ENCODE results near the gene APCDD1L.
"Not testable (repeated sequence)": the region's sequence is repeated elsewhere in the genome, so short reads cannot be mapped to it uniquely, and the experiment has no call there.

APCDD1L gene

GRCh38 chr20:58519940-58520712 is 4.9 kb upstream of the APCDD1L start:
- H3K4me3 ChIP-seq (ENCODE audit: low read length), result no peak overlapping the region
- H3K27ac ChIP-seq (ENCODE audit: low read depth, low read length), result no peak overlapping the region
- no peaks in the 10 kb centered on the region for H3K4me1 ChIP-seq (ENCODE audit: control insufficient read depth, insufficient read depth, low read length)
- no peaks in the 10 kb centered on the region for H3K36me3 ChIP-seq (ENCODE audit: control insufficient read depth, insufficient read depth, low read length)
- H3K9ac ChIP-seq (ENCODE audit: low read length), result no peak overlapping the region
- no peaks in the 10 kb centered on the region for H3K27me3 ChIP-seq (ENCODE audit: control insufficient read depth, insufficient read depth, low read length)

GRCh38 chr20:58518896-58519593 is 3.8 kb upstream of the APCDD1L start:
- H3K9ac ChIP-seq (ENCODE audit: low read length), result no peak overlapping the region
- peaks cover 1% of the 10 kb centered on the region for H3K27me3 ChIP-seq (ENCODE audit: control insufficient read depth, insufficient read depth, low read length)
- H3K4me3 ChIP-seq (ENCODE audit: low read length), result no peak overlapping the region
- no peaks in the 10 kb centered on the region for H3K36me3 ChIP-seq (ENCODE audit: control insufficient read depth, insufficient read depth, low read length)
- no peaks in the 10 kb centered on the region for H3K4me1 ChIP-seq (ENCODE audit: control insufficient read depth, insufficient read depth, low read length)
- H3K27ac ChIP-seq (ENCODE audit: low read depth, low read length), result no peak overlapping the region

- no peak overlapping the region for H3K9ac ChIP-seq (ENCODE audit: low read length)
- H3K27me3 ChIP-seq (ENCODE audit: control insufficient read depth, insufficient read depth, low read length), result peaks cover 4% of the 10 kb centered on the region
- no peak overlapping the region for H3K27ac ChIP-seq (ENCODE audit: low read depth, low read length)
- H3K36me3 ChIP-seq (ENCODE audit: control insufficient read depth, insufficient read depth, low read length), result no peaks in the 10 kb centered on the region
- no peaks in the 10 kb centered on the region for H3K4me1 ChIP-seq (ENCODE audit: control insufficient read depth, insufficient read depth, low read length)
- H3K4me3 ChIP-seq (ENCODE audit: low read length), result no peak overlapping the region
Measured at GRCh38 chr20:58518387-58518786, 3.2 kb upstream of the APCDD1L start.

- H3K4me1 ChIP-seq (ENCODE audit: control insufficient read depth, insufficient read depth, low read length), result no peaks in the 10 kb centered on the region
Measured at GRCh38 chr20:58514321-58515232, 622 bp downstream of the APCDD1L start.

GRCh38 chr20:58513580-58514285 is 1.5 kb downstream of the APCDD1L start:
- H3K9ac ChIP-seq (ENCODE audit: low read length), result no peak overlapping the region
- H3K27me3 ChIP-seq (ENCODE audit: control insufficient read depth, insufficient read depth, low read length), result peaks cover 4% of the 10 kb centered on the region
- no peak overlapping the region for H3K4me3 ChIP-seq (ENCODE audit: low read length)
- H3K27ac ChIP-seq (ENCODE audit: low read depth, low read length), result no peak overlapping the region
- H3K4me1 ChIP-seq (ENCODE audit: control insufficient read depth, insufficient read depth, low read length), result no peaks in the 10 kb centered on the region
- no peaks in the 10 kb centered on the region for H3K36me3 ChIP-seq (ENCODE audit: control insufficient read depth, insufficient read depth, low read length)

More at GRCh38 chr20:58514321-58515232, 622 bp downstream of the APCDD1L start:
- H3K27ac ChIP-seq (ENCODE audit: low read depth, low read length), result no peak overlapping the region
- H3K9ac ChIP-seq (ENCODE audit: low read length), result no peak overlapping the region
- no peaks in the 10 kb centered on the region for H3K36me3 ChIP-seq (ENCODE audit: control insufficient read depth, insufficient read depth, low read length)
- H3K4me3 ChIP-seq (ENCODE audit: low read length), result peak overlapping the region; percentile 51
- H3K27me3 ChIP-seq (ENCODE audit: control insufficient read depth, insufficient read depth, low read length), result peaks cover 4% of the 10 kb centered on the region

GRCh38 chr20:58512808-58513552 is 2.2 kb downstream of the APCDD1L start:
- no peak overlapping the region for H3K27ac ChIP-seq (ENCODE audit: low read depth, low read length)
- H3K9ac ChIP-seq (ENCODE audit: low read length), result no peak overlapping the region
- no peaks in the 10 kb centered on the region for H3K4me1 ChIP-seq (ENCODE audit: control insufficient read depth, insufficient read depth, low read length)
- peaks cover 4% of the 10 kb centered on the region for H3K27me3 ChIP-seq (ENCODE audit: control insufficient read depth, insufficient read depth, low read length)
- no peak overlapping the region for H3K4me3 ChIP-seq (ENCODE audit: low read length)
- H3K36me3 ChIP-seq (ENCODE audit: control insufficient read depth, insufficient read depth, low read length), result no peaks in the 10 kb centered on the region

- peaks cover 4% of the 10 kb centered on the region for H3K27me3 ChIP-seq (ENCODE audit: control insufficient read depth, insufficient read depth, low read length)
- no peaks in the 10 kb centered on the region for H3K4me1 ChIP-seq (ENCODE audit: control insufficient read depth, insufficient read depth, low read length)
- H3K36me3 ChIP-seq (ENCODE audit: control insufficient read depth, insufficient read depth, low read length), result no peaks in the 10 kb centered on the region
- no peak overlapping the region for H3K27ac ChIP-seq (ENCODE audit: low read depth, low read length)
- no peak overlapping the region for H3K4me3 ChIP-seq (ENCODE audit: low read length)
- no peak overlapping the region for H3K9ac ChIP-seq (ENCODE audit: low read length)
Measured at GRCh38 chr20:58511861-58512260, 3.3 kb downstream of the APCDD1L start.

GRCh38 chr20:58511364-58511763 is 3.8 kb downstream of the APCDD1L start:
- no peak overlapping the region for H3K9ac ChIP-seq (ENCODE audit: low read length)
- no peaks in the 10 kb centered on the region for H3K4me1 ChIP-seq (ENCODE audit: control insufficient read depth, insufficient read depth, low read length)
- H3K27me3 ChIP-seq (ENCODE audit: control insufficient read depth, insufficient read depth, low read length), result peaks cover 4% of the 10 kb centered on the region
- no peaks in the 10 kb centered on the region for H3K36me3 ChIP-seq (ENCODE audit: control insufficient read depth, insufficient read depth, low read length)
- no peak overlapping the region for H3K4me3 ChIP-seq (ENCODE audit: low read length)
- no peak overlapping the region for H3K27ac ChIP-seq (ENCODE audit: low read depth, low read length)

GRCh38 chr20:58510921-58511320 is 4.3 kb downstream of the APCDD1L start:
- no peak overlapping the region for H3K4me3 ChIP-seq (ENCODE audit: low read length)
- H3K27ac ChIP-seq (ENCODE audit: low read depth, low read length), result no peak overlapping the region
- H3K4me1 ChIP-seq (ENCODE audit: control insufficient read depth, insufficient read depth, low read length), result no peaks in the 10 kb centered on the region
- H3K36me3 ChIP-seq (ENCODE audit: control insufficient read depth, insufficient read depth, low read length), result no peaks in the 10 kb centered on the region
- H3K27me3 ChIP-seq (ENCODE audit: control insufficient read depth, insufficient read depth, low read length), result peaks cover 4% of the 10 kb centered on the region
- H3K9ac ChIP-seq (ENCODE audit: low read length), result no peak overlapping the region

GRCh38 chr20:58508762-58509395 is 6.3 kb downstream of the APCDD1L start:
- Histone ChIP-seq H3K4me1 (ENCODE audit: control insufficient read depth, insufficient read depth, low read length) (no peaks in the 10 kb centered on the region), H3K4me3 (ENCODE audit: low read length) (no peak overlapping the region), H3K27ac (ENCODE audit: low read depth, low read length) (no peak overlapping the region), H3K9ac (ENCODE audit: low read length) (no peak overlapping the region), H3K27me3 (ENCODE audit: control insufficient read depth, insufficient read depth, low read length) (peaks cover under 1% of the 10 kb centered on the region), H3K36me3 (ENCODE audit: control insufficient read depth, insufficient read depth, low read length) (no peaks in the 10 kb centered on the region)

- not testable (repeated sequence) for H3K27me3 ChIP-seq (ENCODE audit: control insufficient read depth, insufficient read depth, low read length); H3K4me3 ChIP-seq (ENCODE audit: low read length); H3K9ac ChIP-seq (ENCODE audit: low read length); H3K36me3 ChIP-seq (ENCODE audit: control insufficient read depth, insufficient read depth, low read length); H3K27ac ChIP-seq (ENCODE audit: low read depth, low read length); H3K4me1 ChIP-seq (ENCODE audit: control insufficient read depth, insufficient read depth, low read length)
Measured at GRCh38 chr20:58506999-58507398, 8.2 kb downstream of the APCDD1L start.
